ENCODE results near the gene COL24A1.

COL24A1 gene

GRCh38 chr1:85683292-85684025 lies 473.1 kb downstream of the COL24A1 start:
- DNase-seq: no peak
- no peaks in the 10 kb centered on the region for H3K9me3 ChIP-seq (ENCODE audit: severe bottlenecking)
- no peaks in the 10 kb centered on the region for H3K27me3 ChIP-seq (ENCODE audit: insufficient read depth, low read depth, severe bottlenecking)
- H3K4me3 ChIP-seq (ENCODE audit: low read depth, low read length): no peak overlapping the region
- no peaks in the 10 kb centered on the region; the same call in none of the 2 replicates for H3K36me3 ChIP-seq
- H3K27ac ChIP-seq: no peak overlapping the region
- no peak for TF ChIP-seq CTCF (IDR thresholded peaks at IDR 0.05; ENCODE audit: low read depth, low read length)

GRCh38 chr1:85681087-85681486 lies 475.5 kb downstream of the COL24A1 start:
- no peak for DNase-seq
- H3K27ac ChIP-seq: no peak overlapping the region
- no peaks in the 10 kb centered on the region for H3K9me3 ChIP-seq (ENCODE audit: severe bottlenecking)
- no peaks in the 10 kb centered on the region for H3K27me3 ChIP-seq (ENCODE audit: insufficient read depth, low read depth, severe bottlenecking)
- peaks cover 14% of the 10 kb centered on the region for H3K36me3 ChIP-seq
- H3K4me3 ChIP-seq (ENCODE audit: low read depth, low read length): no peak overlapping the region
- no peak for TF ChIP-seq CTCF (IDR thresholded peaks at IDR 0.05; ENCODE audit: low read depth, low read length)

All from WERI-Rb-1 (cell line).